ENCODE measurements around the gene SLC29A3. TPM values are rescaled to one million over a fixed set of nuclear protein-coding genes. Genes with fewer than 3 reads are reported as not detected.

The SLC29A3 gene
- total and polyA plus RNA-seq, 10 of the 15 experiments (the other 5 are each of a cell fraction or from before 2014, with no cell fraction given), result 1.5 to 4.0 (median 2.7) TPM

GRCh38 chr10:71312811-71313789 is 6.0 kb upstream of the SLC29A3 start:
- FAIRE-seq (no peak), DNase-seq (ENCODE audit: low read depth, low spot score) (no peak), ATAC-seq (no peak)
- Histone ChIP-seq H3K36me3 (ENCODE audit: control insufficient read depth in 2 of 2, insufficient read depth in 2 of 2, low read length in 1 of 2) (no peaks in the 10 kb centered on the region), H3K9ac (ENCODE audit: control insufficient read depth, insufficient read depth, low read length) (no peak overlapping the region), H3K4me3 (no peak overlapping the region), H3K4me1 (ENCODE audit: control insufficient read depth, insufficient read depth, low read length) (peaks cover 9% of the 10 kb centered on the region; the same call in 1 of the 2 replicates), H3K9me3 (replicated peaks; ENCODE audit: control insufficient read depth, insufficient read depth, low read length) (no peaks in the 10 kb centered on the region), H2AFZ (ENCODE audit: control insufficient read depth, low read depth, low read length) (no peak overlapping the region), H3K79me2 (ENCODE audit: control insufficient read depth, insufficient read depth, low read length) (no peaks in the 10 kb centered on the region), H3K4me2 (ENCODE audit: control insufficient read depth, insufficient read depth) (no peak overlapping the region), H4K20me1 (ENCODE audit: control insufficient read depth, insufficient read depth) (no peaks in the 10 kb centered on the region), H3K27me3 (replicated peaks in 1 of 2; ENCODE audit: control insufficient read depth in 2 of 2, insufficient read depth in 2 of 2, low read length in 1 of 2) (no peaks in the 10 kb centered on the region), H3K27ac (ENCODE audit: control insufficient read depth, insufficient read depth) (no peak overlapping the region)
- intact Hi-C loops (cut with micrococcal nuclease; ENCODE audit: unreplicated experiment) (loop anchor here (10.0 kb wide), 1 partner anchor 172 kb away; no protein-coding TSS in a partner anchor), in situ Hi-C loops (cut with MboI) (loop anchor here (5.0 to 10.0 kb wide), 4 partner anchors 259 to 582 kb away; no protein-coding TSS in a partner anchor)
- ChIA-PET POLR2A (no interaction called here), RAD21 (ENCODE audit: unreplicated experiment) (interaction anchor here (0.6 to 5.1 kb wide), 9 partner anchors 11 to 584 kb away, joined by 3 to 28 read pairs (median 3); no protein-coding TSS in a partner anchor), CTCF (interaction anchor here (0.6 to 11.1 kb wide), 17 partner anchors 46 to 1498 kb away, joined by 3 to 359 read pairs (median 3); partner anchors contain the start of gene VSIR), SMC1A (ENCODE audit: uncharacterized antibody, unreplicated experiment) (interaction anchor here (1.0 to 14.0 kb wide), 6 partner anchors 17 to 395 kb away, joined by 3 to 249 read pairs (median 4); no protein-coding TSS in a partner anchor)
- BruUV-seq (replicated peaks), result no TSS peak
- 28% methylated on average over 19 of the region's 19 CpGs for WGBS (ENCODE audit: insufficient coverage, insufficient replicate concordance, low lambda C conversion rate, missing lambda C conversion rate)
- TF ChIP-seq SP1 (IDR thresholded peaks at IDR 0.05; ENCODE audit: low read depth, low read length) (no peak), RUNX3 (IDR thresholded peaks at IDR 0.05; ENCODE audit: low read length) (no peak)

- peak; percentile 92 for FAIRE-seq
- peak; percentile 55 for ATAC-seq
- H3K27me3 ChIP-seq (replicated peaks in 1 of 2; ENCODE audit: control insufficient read depth in 2 of 2, insufficient read depth in 2 of 2, low read length in 1 of 2), result no peaks in the 10 kb centered on the region
- no peak overlapping the region for H3K4me2 ChIP-seq (ENCODE audit: control insufficient read depth, insufficient read depth)
- no peaks in the 10 kb centered on the region for H3K79me2 ChIP-seq (ENCODE audit: control insufficient read depth, insufficient read depth, low read length)
- no peaks in the 10 kb centered on the region for H3K9me3 ChIP-seq (replicated peaks; ENCODE audit: control insufficient read depth, insufficient read depth, low read length)
- BruUV-seq (replicated peaks), result no TSS peak
- RAD21 ChIA-PET (ENCODE audit: unreplicated experiment), result interaction anchor here (0.7 to 5.1 kb wide), 9 partner anchors 12 to 582 kb away, joined by 3 to 28 read pairs (median 3); no protein-coding TSS in a partner anchor
- POLR2A ChIA-PET, result no interaction called here
- CTCF ChIA-PET, result interaction anchor here (0.6 to 11.1 kb wide), 26 partner anchors 8 to 1499 kb away, joined by 3 to 359 read pairs (median 3); partner anchors contain the start of gene VSIR
- 4% methylated on average over 12 of the region's 21 CpGs for WGBS (ENCODE audit: insufficient coverage, insufficient replicate concordance, low lambda C conversion rate, missing lambda C conversion rate)
- no peak overlapping the region for H2AFZ ChIP-seq (ENCODE audit: control insufficient read depth, low read depth, low read length)
- SMC1A ChIA-PET (ENCODE audit: uncharacterized antibody, unreplicated experiment), result interaction anchor here (1.0 to 14.0 kb wide), 8 partner anchors 16 to 460 kb away, joined by 3 to 249 read pairs (median 3); no protein-coding TSS in a partner anchor
- no peaks in the 10 kb centered on the region for H3K36me3 ChIP-seq (ENCODE audit: control insufficient read depth in 2 of 2, insufficient read depth in 2 of 2, low read length in 1 of 2)
- in situ Hi-C loops (cut with MboI) (loop anchor here (5.0 to 10.0 kb wide), 4 partner anchors 258 to 581 kb away; no protein-coding TSS in a partner anchor), intact Hi-C loops (cut with micrococcal nuclease; ENCODE audit: unreplicated experiment) (loop anchor here (1.0 to 10.0 kb wide), 2 partner anchors 171 to 256 kb away; no protein-coding TSS in a partner anchor)
- no peak for DNase-seq (ENCODE audit: low read depth, low spot score)
- H4K20me1 ChIP-seq (ENCODE audit: control insufficient read depth, insufficient read depth), result no peaks in the 10 kb centered on the region
- peaks cover 12% of the 10 kb centered on the region for H3K4me1 ChIP-seq (ENCODE audit: control insufficient read depth, insufficient read depth, low read length)
- no peak overlapping the region for H3K4me3 ChIP-seq
- no peak overlapping the region for H3K27ac ChIP-seq (ENCODE audit: control insufficient read depth, insufficient read depth)
- no peak overlapping the region for H3K9ac ChIP-seq (ENCODE audit: control insufficient read depth, insufficient read depth, low read length)
- TF ChIP-seq SUPT20H (IDR thresholded peaks at IDR 0.05; ENCODE audit: borderline replicate concordance, control insufficient read depth, low read depth, low read length), result no peak
- TF ChIP-seq SMC3 (IDR thresholded peaks at IDR 0.05; ENCODE audit: borderline replicate concordance, low read length), result peak; percentile 74; the same call in 1 of the 2 replicates
- no peak for TF ChIP-seq BCL3 (IDR thresholded peaks at IDR 0.05; ENCODE audit: borderline replicate concordance, insufficient read depth, low read depth, low read length, poor library complexity, severe bottlenecking)
- peak; percentile 74 for TF ChIP-seq RAD21 (IDR thresholded peaks at IDR 0.05; ENCODE audit: insufficient read depth, low read depth, low read length)
- TF ChIP-seq E2F8 (IDR thresholded peaks at IDR 0.05; ENCODE audit: low read depth, partially characterized antibody), result no peak
- TF ChIP-seq LARP7 (IDR thresholded peaks at IDR 0.05), result no peak
Measured at GRCh38 chr10:71314028-71314693, 4.9 kb upstream of the SLC29A3 start.

Data from GM12878 (cell line).